Small intestine (tissue), 7 donors: ENCODE results near the gene PKN1. TPM values are rescaled to one million over a fixed set of nuclear protein-coding genes. Genes with fewer than 3 reads are reported as not detected.
"Not testable (repeated sequence)": the region's sequence is repeated elsewhere in the genome, so short reads cannot be mapped to it uniquely, and the experiment has no call there.

Experiments
- DNase-seq, 2 donors: peaks; one replicate each; pipeline versions ENCODE4 v3.0.0 to v3.0.0-alpha.2; 2013
- FAIRE-seq: peaks from 2 replicates; lab custom pipeline; 2012; peaks lifted over from hg19 to GRCh38; lab: Jason Lieb, UNC
- H3K27ac ChIP-seq, 3 donors: one replicate each; pipeline ENCODE4 v1.5.1; 2013; ENCODE audit warnings: low read length in 2 of 3, mild to moderate bottlenecking in 2 of 3, control low read depth in 1 of 3, inconsistent platforms in 1 of 3, low read depth in 1 of 3, moderate library complexity in 1 of 3
- H3K27me3 ChIP-seq, 3 donors: one replicate each; pipeline ENCODE4 v1.6.1; 2013; ENCODE audit warnings: low read length in 3 of 3, inconsistent platforms in 1 of 3; ENCODE audit not compliant: control insufficient read depth in 3 of 3, insufficient read depth in 3 of 3
- H3K36me3 ChIP-seq, 3 donors: one replicate each; pipeline ENCODE4 v1.6.1; 2013; ENCODE audit warnings: low read length in 3 of 3, inconsistent platforms in 1 of 3, low read depth in 1 of 3, mild to moderate bottlenecking in 1 of 3, moderate library complexity in 1 of 3; ENCODE audit not compliant: control insufficient read depth in 3 of 3, insufficient read depth in 2 of 3
- H3K4me1 ChIP-seq, 3 donors: one replicate each; pipeline ENCODE4 v1.6.1; 2013; ENCODE audit warnings: low read length in 2 of 3, inconsistent platforms in 1 of 3, low read depth in 1 of 3, mild to moderate bottlenecking in 1 of 3, moderate library complexity in 1 of 3; ENCODE audit not compliant: control insufficient read depth in 3 of 3, insufficient read depth in 2 of 3
- H3K4me3 ChIP-seq, 3 donors: one replicate each; pipeline ENCODE4 v1.5.1; 2013; ENCODE audit warnings: low read length in 3 of 3, control low read depth in 1 of 3, inconsistent platforms in 1 of 3, low read depth in 1 of 3, mild to moderate bottlenecking in 1 of 3, moderate library complexity in 1 of 3
- H3K9me3 ChIP-seq, 2 donors: one replicate each; pipeline ENCODE4 v1.6.1; 2013; ENCODE audit warnings: low read depth in 1 of 2, low read length in 1 of 2; ENCODE audit not compliant: control insufficient read depth in 2 of 2, insufficient read depth in 1 of 2
- WGBS, 3 donors: extraction: QIAGEN DNeasy Blood & Tissue Kit; methylation state at CpG; one replicate each; pipeline ENCODE4 v1.1.7; 2013; 5-methylcytosine and 5-hydroxymethylcytosine counted together
- polyA plus RNA-seq, 4 donors: library from polyadenylated mRNA; stranded (reverse) in 3 of 4; unstranded in 1 of 4; fragments of 200-250 nt in 3 of 4; fragments of 120-200 nt in 1 of 4; gene quantifications; one replicate each; pipeline versions ENCODE4 v1.2.1 to v1.2.3, GENCODE V29; 2013
- donor health status: healthy with polysubstance abuse.
- donor health status: control.
- donor health status: control.
- donor health status: Bipolar disorder and iron deficiency.
- donor health status: healthy.

PKN1 gene
- polyA plus RNA-seq, 4 donors = 8.9 to 65.3 (median 31.4) TPM

GRCh38 chr19:14442891-14443631 is 10.0 kb downstream of the PKN1 start:
- no peak overlapping the region for H3K4me3 ChIP-seq
- no peaks in the 10 kb centered on the region for H3K9me3 ChIP-seq
- no peak overlapping the region for H3K27ac ChIP-seq
- H3K36me3 ChIP-seq = peaks cover 0 to 75% (median 3%) of the 10 kb centered on the region in 3 donors
- H3K4me1 ChIP-seq = peaks cover 0 to 10% (median 0%) of the 10 kb centered on the region in 3 donors
- H3K27me3 ChIP-seq = no peaks in the 10 kb centered on the region
- FAIRE-seq (no peak), DNase-seq (no peak)
- 94 to 99% (median 94%) methylated on average over 13 to 16 of the region's 16 CpGs for WGBS, 3 donors

- peaks cover 0 to 81% (median 3%) of the 10 kb centered on the region in 3 donors for H3K36me3 ChIP-seq
- H3K4me3 ChIP-seq = no peak overlapping the region
- WGBS, 3 donors = 94 to 95% (median 95%) methylated on average over 14 of the region's 14 CpGs
- H3K9me3 ChIP-seq = no peaks in the 10 kb centered on the region
- no peak overlapping the region for H3K27ac ChIP-seq
- no peak for FAIRE-seq
- no peak for DNase-seq
- peaks cover 0 to 10% (median 0%) of the 10 kb centered on the region in 3 donors for H3K4me1 ChIP-seq
- H3K27me3 ChIP-seq = no peaks in the 10 kb centered on the region
Measured at GRCh38 chr19:14443632-14444216, 10.6 kb downstream of the PKN1 start.

- H3K4me1 ChIP-seq = no peaks in the 10 kb centered on the region
- FAIRE-seq = no peak
- no peak overlapping the region for H3K4me3 ChIP-seq
- no peaks in the 10 kb centered on the region for H3K9me3 ChIP-seq
- H3K27me3 ChIP-seq = no peaks in the 10 kb centered on the region
- DNase-seq = no peak
- 95 to 98% (median 97%) methylated on average over 10 of the region's 10 CpGs for WGBS, 3 donors
- H3K36me3 ChIP-seq = peaks cover 0 to 92% (median 11%) of the 10 kb centered on the region in 3 donors
- no peak overlapping the region for H3K27ac ChIP-seq
Measured at GRCh38 chr19:14446336-14447036, 13.4 kb downstream of the PKN1 start.

GRCh38 chr19:14449321-14449720 is 16.2 kb downstream of the PKN1 start:
- Histone ChIP-seq H3K4me3 (no peak overlapping the region), H3K27ac (no peak overlapping the region), H3K4me1 (no peaks in the 10 kb centered on the region), H3K9me3 (no peaks in the 10 kb centered on the region), H3K36me3 (peaks cover 0 to 86% (median 8%) of the 10 kb centered on the region in 3 donors), H3K27me3 (no peaks in the 10 kb centered on the region)
- FAIRE-seq (no peak), DNase-seq (no peak)
- WGBS, 3 donors = 83 to 88% (median 88%) methylated on average over 6 of the region's 6 CpGs

GRCh38 chr19:14450168-14450874 is 17.2 kb downstream of the PKN1 start:
- 85 to 88% (median 87%) methylated on average over 25 to 30 of the region's 30 CpGs for WGBS, 3 donors

GRCh38 chr19:14450876-14451275 is 17.8 kb downstream of the PKN1 start:
- peaks cover 0 to 82% (median 8%) of the 10 kb centered on the region in 3 donors for H3K36me3 ChIP-seq
- no peak for FAIRE-seq
- 97 to 99% (median 98%) methylated on average over 16 to 19 of the region's 19 CpGs for WGBS, 3 donors

More at GRCh38 chr19:14450168-14450874, 17.2 kb downstream of the PKN1 start:
- Histone ChIP-seq H3K27me3 (no peaks in the 10 kb centered on the region), H3K36me3 (peaks cover 0 to 82% (median 8%) of the 10 kb centered on the region in 3 donors), H3K4me1 (no peaks in the 10 kb centered on the region), H3K4me3 (no peak overlapping the region), H3K27ac (no peak overlapping the region), H3K9me3 (no peaks in the 10 kb centered on the region)
- FAIRE-seq (no peak), DNase-seq (peak in 1 of 2 donors; percentile 3)

GRCh38 chr19:14452303-14452702 is 19.2 kb downstream of the PKN1 start:
- not testable (repeated sequence) for H3K4me3 ChIP-seq, FAIRE-seq, H3K4me1 ChIP-seq, DNase-seq, H3K27me3 ChIP-seq, H3K27ac ChIP-seq, H3K9me3 ChIP-seq
- H3K36me3 ChIP-seq = peaks cover 0 to 74% (median 8%) of the 10 kb centered on the region in 3 donors
- 98 to 99% (median 99%) methylated on average over 3 of the region's 3 CpGs for WGBS, 3 donors

More at GRCh38 chr19:14450876-14451275, 17.8 kb downstream of the PKN1 start:
- Histone ChIP-seq H3K9me3 (no peaks in the 10 kb centered on the region), H3K27me3 (no peaks in the 10 kb centered on the region), H3K27ac (no peak overlapping the region), H3K4me1 (no peaks in the 10 kb centered on the region), H3K4me3 (no peak overlapping the region)
- no peak for DNase-seq

GRCh38 chr19:14459703-14460102 is 26.6 kb downstream of the PKN1 start:
- Histone ChIP-seq H3K4me1 (no peaks in the 10 kb centered on the region), H3K27me3 (no peaks in the 10 kb centered on the region), H3K27ac (no peak overlapping the region), H3K4me3 (no peak overlapping the region), H3K36me3 (peaks cover 0 to 55% (median 5%) of the 10 kb centered on the region in 3 donors), H3K9me3 (no peaks in the 10 kb centered on the region)
- 68 to 79% (median 69%) methylated on average over 5 of the region's 5 CpGs for WGBS, 3 donors
- FAIRE-seq = no peak
- no peak for DNase-seq
